ENCODE data around the gene PTPN7.
"Not testable (repeated sequence)": the region's sequence is repeated elsewhere in the genome, so short reads cannot be mapped to it uniquely, and the experiment has no call there.

Gene PTPN7

GRCh38 chr1:202189918-202190715 lies 29.7 kb upstream of the PTPN7 start:
- DNase-seq (ENCODE audit: low read depth), result no peak

GRCh38 chr1:202189001-202189790 lies 28.8 kb upstream of the PTPN7 start:
- DNase-seq (ENCODE audit: low read depth), result peak; percentile 76

GRCh38 chr1:202187697-202188407 lies 27.4 kb upstream of the PTPN7 start:
- no peak for DNase-seq (ENCODE audit: low read depth)

GRCh38 chr1:202187041-202187671 lies 26.8 kb upstream of the PTPN7 start:
- no peak for DNase-seq (ENCODE audit: low read depth)

GRCh38 chr1:202186327-202186726 lies 25.9 kb upstream of the PTPN7 start:
- no peak for DNase-seq (ENCODE audit: low read depth)

GRCh38 chr1:202184750-202185460 lies 24.5 kb upstream of the PTPN7 start:
- peak; percentile 70 for DNase-seq (ENCODE audit: low read depth)

GRCh38 chr1:202182040-202182877 lies 21.9 kb upstream of the PTPN7 start:
- DNase-seq (ENCODE audit: low read depth), result no peak

- DNase-seq (ENCODE audit: low read depth), result no peak
These were observed 21.2 kb upstream of the PTPN7 start for GRCh38 chr1:202181586-202181985.

- DNase-seq (ENCODE audit: low read depth), result not testable (repeated sequence)
These were observed 20.3 kb upstream of the PTPN7 start for GRCh38 chr1:202180751-202181139.

- no peak for DNase-seq (ENCODE audit: low read depth)
These were observed 19.7 kb upstream of the PTPN7 start for GRCh38 chr1:202179828-202180750.

- DNase-seq (ENCODE audit: low read depth), result no peak
These were observed 16.8 kb upstream of the PTPN7 start for GRCh38 chr1:202176949-202177927.

- no peak for DNase-seq (ENCODE audit: low read depth)
These were observed 13.6 kb upstream of the PTPN7 start for GRCh38 chr1:202173993-202174392.

GRCh38 chr1:202172015-202172355 lies 11.6 kb upstream of the PTPN7 start:
- DNase-seq (ENCODE audit: low read depth), result no peak

- no peak for DNase-seq (ENCODE audit: low read depth)
These were observed 11.1 kb upstream of the PTPN7 start for GRCh38 chr1:202171292-202172014.

- no peak for DNase-seq (ENCODE audit: low read depth)
These were observed 10.3 kb upstream of the PTPN7 start for GRCh38 chr1:202170726-202171125.

- DNase-seq (ENCODE audit: low read depth), result no peak
These were observed 8.5 kb upstream of the PTPN7 start for GRCh38 chr1:202168861-202169260.

GRCh38 chr1:202167708-202168415 lies 7.5 kb upstream of the PTPN7 start:
- no peak for DNase-seq (ENCODE audit: low read depth)

Measured in activated T-cell treated with anti-CD3 and anti-CD28 coated beads for 48 hours (primary cell).